IMR-90 (cell line): ENCODE results near the gene CDH16. TPM values are rescaled to one million over a fixed set of nuclear protein-coding genes. Genes with fewer than 3 reads are reported as not detected.

Source experiments
- ATAC-seq: fragments of 200-7000 bp; cut with Tn5 transposase; 2 replicates; pipeline ENCODE4 v1.9.1; 2020; ENCODE audit warnings: low read depth, mild to moderate bottlenecking, moderate library complexity
- BruUV-seq: library from RNA; stranded (reverse); fragments of 400-500 nt; replicated peaks from 2 replicates; lab custom pipeline; 2021; lab: Mats Ljungman, UMichigan
- CTCF ChIA-PET: fragments of 300-600 bp; formaldehyde crosslinking; extraction: SDS; loops from one replicate; lab custom pipeline; 2021; ENCODE audit warnings: antibody characterized with exemption; lab: Yijun Ruan, JAX
- POLR2A ChIA-PET: fragments of 300-600 bp; sonication (Branson Sonifier 250); formaldehyde crosslinking; loops from one replicate; lab custom pipeline; 2022; ENCODE audit warnings: antibody characterized with exemption; ENCODE audit not compliant: unreplicated experiment; lab: Charles Lee
- DNase-seq: peaks from one replicate; pipeline ENCODE4 v3.0.0; 2013
- H2AFZ ChIP-seq: replicated peaks from 2 replicates; pipeline ENCODE3; 2013; ENCODE audit warnings: low read length, mild to moderate bottlenecking; ENCODE audit not compliant: poor library complexity
- H2AK5ac ChIP-seq: 2 replicates; pipeline ENCODE4 v1.6.1; 2013; ENCODE audit warnings: low read depth, low read length, inconsistent platforms
- H2AK9ac ChIP-seq: replicated peaks from 2 replicates; pipeline ENCODE3; 2013; ENCODE audit warnings: mild to moderate bottlenecking, low read depth, low read length, moderate library complexity; ENCODE audit not compliant: poor library complexity
- H2BK120ac ChIP-seq: 2 replicates; pipeline ENCODE4 v1.6.1; 2013; ENCODE audit warnings: low read depth, low read length, inconsistent platforms
- H2BK15ac ChIP-seq: 3 replicates; pipeline ENCODE4 v1.6.1; 2013; ENCODE audit warnings: low read depth, low read length, inconsistent platforms
- H2BK20ac ChIP-seq: 2 replicates; pipeline ENCODE4 v1.6.1; 2013; ENCODE audit warnings: low read depth, mild to moderate bottlenecking, inconsistent platforms, low read length, moderate library complexity
- H2BK5ac ChIP-seq: 2 replicates; pipeline ENCODE4 v1.6.1; 2013; ENCODE audit warnings: mild to moderate bottlenecking, low read depth, low read length, inconsistent platforms; ENCODE audit not compliant: poor library complexity, severe bottlenecking
- H3K14ac ChIP-seq: replicated peaks from 2 replicates; pipeline ENCODE4 v1.6.1; 2013; ENCODE audit warnings: low read depth, low read length, inconsistent platforms
- H3K18ac ChIP-seq: 2 replicates; pipeline ENCODE4 v1.6.1; 2013; ENCODE audit warnings: low read depth, low read length, control low read depth
- H3K23ac ChIP-seq: 2 replicates; pipeline ENCODE4 v1.6.1; 2013; ENCODE audit warnings: low read depth, low read length, inconsistent platforms
- H3K27ac ChIP-seq: 2 replicates; pipeline ENCODE4 v1.5.1; 2013; ENCODE audit warnings: mild to moderate bottlenecking, control low read depth, low read length; ENCODE audit not compliant: insufficient read depth
- H3K27me3 ChIP-seq: 2 replicates; pipeline ENCODE4 v1.6.1; 2013; ENCODE audit warnings: low read length; ENCODE audit not compliant: control insufficient read depth, insufficient read depth
- H3K36me3 ChIP-seq: 2 replicates; pipeline ENCODE4 v1.6.1; 2013; ENCODE audit warnings: low read length, mixed read lengths; ENCODE audit not compliant: control insufficient read depth, insufficient read depth
- H3K4ac ChIP-seq: 2 replicates; pipeline ENCODE4 v1.6.1; 2013; ENCODE audit warnings: low read depth, low read length, inconsistent platforms
- H3K4me1 ChIP-seq: 2 replicates; pipeline ENCODE4 v1.6.1; 2013; ENCODE audit warnings: low read length, mixed read lengths; ENCODE audit not compliant: control insufficient read depth, insufficient read depth
- H3K4me2 ChIP-seq: 2 replicates; pipeline ENCODE4 v1.6.1; 2013; ENCODE audit warnings: low read depth, mild to moderate bottlenecking, control low read depth, low read length, moderate library complexity
- H3K4me3 ChIP-seq: 2 replicates; pipeline ENCODE4 v1.5.1; 2013; ENCODE audit warnings: low read depth, mild to moderate bottlenecking, control low read depth, low read length, moderate library complexity; ENCODE audit not compliant: insufficient read depth
- H3K56ac ChIP-seq: 2 replicates; pipeline ENCODE4 v1.6.1; 2013; ENCODE audit warnings: low read length, inconsistent platforms; ENCODE audit not compliant: insufficient read depth; ENCODE audit errors: extremely low read depth
- H3K79me1 ChIP-seq, 2 experiments: 2 replicates each; pipeline ENCODE4 v1.6.1; 2013; ENCODE audit warnings: low read length in 2 of 2, inconsistent platforms in 1 of 2, low read depth in 1 of 2
- H3K9ac ChIP-seq: 2 replicates; pipeline ENCODE4 v1.6.1; 2013; ENCODE audit warnings: low read depth, low read length, control low read depth
- H3K9me1 ChIP-seq: 2 replicates; pipeline ENCODE4 v1.6.1; 2013; ENCODE audit warnings: low read length, inconsistent platforms; ENCODE audit not compliant: insufficient read depth
- H3K9me3 ChIP-seq: 2 replicates; pipeline ENCODE4 v1.6.1; 2013; ENCODE audit warnings: low read length; ENCODE audit not compliant: control insufficient read depth, insufficient read depth
- H4K20me1 ChIP-seq: 2 replicates; pipeline ENCODE4 v1.6.1; 2013; ENCODE audit warnings: low read length, inconsistent platforms; ENCODE audit not compliant: insufficient read depth
- H4K5ac ChIP-seq: 2 replicates; pipeline ENCODE4 v1.6.1; 2013; ENCODE audit warnings: mild to moderate bottlenecking, low read depth, low read length, control low read depth
- H4K8ac ChIP-seq, 2 experiments: 2 replicates each; pipeline ENCODE4 v1.6.1; 2013; ENCODE audit warnings: low read depth in 2 of 2, low read length in 2 of 2, control low read depth in 1 of 2, inconsistent platforms in 1 of 2
- H4K91ac ChIP-seq: 2 replicates; pipeline ENCODE4 v1.6.1; 2013; ENCODE audit warnings: low read depth, low read length, inconsistent platforms; ENCODE audit not compliant: insufficient read depth
- BHLHE40 ChIP-seq: fragments of 150-350 bp; IDR thresholded peaks from 2 replicates; pipeline ENCODE4 v1.6.1; 2016; ENCODE audit warnings: mild to moderate bottlenecking, low read depth, low read length
- CEBPB ChIP-seq: IDR thresholded peaks from 2 replicates; pipeline ENCODE4 v1.6.1; 2012; ENCODE audit warnings: low read depth, low read length, improper control_type of control experiment
- CTCF ChIP-seq: conservative IDR thresholded peaks from 2 replicates; pipeline ENCODE4 v1.5.1; 2012; ENCODE audit warnings: mild to moderate bottlenecking, low read depth, low read length, improper control_type of control experiment
- ELK1 ChIP-seq: fragments of 150-350 bp; IDR thresholded peaks from 2 replicates; pipeline ENCODE4 v1.6.1; 2016; ENCODE audit warnings: low read depth, mild to moderate bottlenecking, low read length, moderate library complexity, borderline replicate concordance
- FOS ChIP-seq: fragments of 150-350 bp; IDR thresholded peaks from 2 replicates; pipeline ENCODE4 v1.6.1; 2016; ENCODE audit warnings: low read depth, low read length
- MAFK ChIP-seq: IDR thresholded peaks from 2 replicates; pipeline ENCODE4 v1.6.1; 2012; ENCODE audit warnings: low read depth, low read length, improper control_type of control experiment
- MAZ ChIP-seq: IDR thresholded peaks from 2 replicates; pipeline ENCODE4 v1.6.1; 2012; ENCODE audit warnings: low read depth, mild to moderate bottlenecking, low read length, improper control_type of control experiment, moderate library complexity, borderline replicate concordance
- MXI1 ChIP-seq: IDR thresholded peaks from 2 replicates; pipeline ENCODE4 v1.6.1; 2012; ENCODE audit warnings: low read depth, mild to moderate bottlenecking, low read length, moderate library complexity, borderline replicate concordance
- NFE2L2 ChIP-seq: fragments of 150-350 bp; IDR thresholded peaks from 2 replicates; pipeline ENCODE4 v1.6.1; 2016; ENCODE audit warnings: low read depth, mild to moderate bottlenecking, low read length
- POLR2A ChIP-seq: IDR thresholded peaks from 2 replicates; pipeline ENCODE4 v1.6.1; 2012; ENCODE audit warnings: mild to moderate bottlenecking, low read depth, low read length
- RAD21 ChIP-seq: IDR thresholded peaks from 2 replicates; pipeline ENCODE4 v1.6.1; 2012; ENCODE audit warnings: low read length, improper control_type of control experiment
- RCOR1 ChIP-seq: IDR thresholded peaks from 2 replicates; pipeline ENCODE4 v1.6.1; 2012; ENCODE audit warnings: mild to moderate bottlenecking, low read length, improper control_type of control experiment; ENCODE audit not compliant: insufficient replicate concordance
- RFX5 ChIP-seq: IDR thresholded peaks from 2 replicates; pipeline ENCODE4 v1.8.0; 2012; ENCODE audit warnings: low read depth, mild to moderate bottlenecking, low read length, moderate library complexity
- SMC3 ChIP-seq: fragments of 150-350 bp; IDR thresholded peaks from 2 replicates; pipeline ENCODE4 v1.6.1; 2016; ENCODE audit warnings: low read depth, mild to moderate bottlenecking, antibody characterized with exemption, low read length, moderate library complexity
- USF2 ChIP-seq: fragments of 150-350 bp; IDR thresholded peaks from 2 replicates; pipeline ENCODE4 v1.6.1; 2017; ENCODE audit warnings: mild to moderate bottlenecking, antibody characterized with exemption, low read length, low read depth
- WGBS, 2 experiments: methylation state at CpG; one replicate each; pipeline versions ENCODE4 v1.1.5 to v1.1.7; 2013; ENCODE audit warnings: missing lambda C conversion rate in 2 of 2; ENCODE audit not compliant: insufficient read length in 1 of 2; ENCODE audit errors: extremely low coverage in 2 of 2; 5-methylcytosine and 5-hydroxymethylcytosine counted together
- dilution Hi-C: fragments of 300-500 bp; cut with HindIII; formaldehyde crosslinking; loops from one replicate; pipeline ENCODE4 v1.14.3; 2018; ENCODE audit warnings: low sequenced_read_pairs; ENCODE audit not compliant: unreplicated experiment
- in situ Hi-C: fragments of 300-500 bp; cut with MboI; formaldehyde crosslinking; loops from 3 replicates; pipeline ENCODE4 v1.14.3; 2019; ENCODE audit warnings: low sequenced_read_pairs, inconsistent platforms, mixed read lengths
- intact Hi-C: fragments of 100-400 bp; cut with micrococcal nuclease; formaldehyde crosslinking; loops from 2 replicates; pipeline ENCODE4 v1.10.0; 2022
- polyA plus RNA-seq, 3 experiments: library from polyadenylated mRNA; depleted of rRNA; stranded (reverse); fragments of >200 nt; gene quantifications; 2 replicates each; pipeline ENCODE4 v1.2.3, GENCODE V29; 2012; ENCODE audit warnings: low replicate concordance in 1 of 3
- total RNA-seq: library from RNA; depleted of rRNA; stranded (reverse); fragments of >200 nt; gene quantifications from 2 replicates; pipeline ENCODE4 v1.2.3, GENCODE V29; 2012

Gene CDH16
- total and polyA plus RNA-seq, 2 of the 4 experiments (the other 2 are of a cell fraction), result not detected

- H4K91ac ChIP-seq, result no peak overlapping the region
- H3K36me3 ChIP-seq, result no peaks in the 10 kb centered on the region
- H2AK9ac ChIP-seq, result no peak overlapping the region
- H3K9me1 ChIP-seq, result no peaks in the 10 kb centered on the region
- no peak overlapping the region for H2BK15ac ChIP-seq
- TF ChIP-seq RCOR1 (no peak), MXI1 (no peak), BHLHE40 (no peak), MAZ (no peak), USF2 (no peak), FOS (no peak), CTCF (no peak), NFE2L2 (no peak), SMC3 (no peak), MAFK (no peak), POLR2A (no peak), RAD21 (no peak), CEBPB (no peak), RFX5 (no peak), ELK1 (no peak)
- H3K23ac ChIP-seq, result no peak overlapping the region
- H3K79me1 ChIP-seq, result no peaks in the 10 kb centered on the region
- H3K14ac ChIP-seq, result no peak overlapping the region
- H4K5ac ChIP-seq, result no peak overlapping the region
- no peaks in the 10 kb centered on the region for H4K20me1 ChIP-seq
- H4K8ac ChIP-seq, result no peak overlapping the region
- no peak overlapping the region for H2BK120ac ChIP-seq
- no peak for DNase-seq
- no peak overlapping the region for H3K4me2 ChIP-seq
- peaks cover 16% of the 10 kb centered on the region; the same call in 1 of the 2 replicates for H3K27me3 ChIP-seq
- H3K9ac ChIP-seq, result no peak overlapping the region
- no peak overlapping the region for H3K27ac ChIP-seq
- dilution Hi-C loops, result no loop called here
- no peak overlapping the region for H3K4me3 ChIP-seq
- ChIA-PET CTCF (no interaction called here), POLR2A (no interaction called here)
- in situ Hi-C loops, result no loop called here
- H2AK5ac ChIP-seq, result no peak overlapping the region
- ATAC-seq, result no peak
- BruUV-seq, result no TSS peak
- H3K9me3 ChIP-seq, result peaks cover 2% of the 10 kb centered on the region; the same call in 1 of the 2 replicates
- peaks cover 6% of the 10 kb centered on the region for H3K4me1 ChIP-seq
- H3K56ac ChIP-seq, result no peak overlapping the region
- no peak overlapping the region for H2BK20ac ChIP-seq
- no peak overlapping the region for H2BK5ac ChIP-seq
- intact Hi-C loops, result no loop called here
- no peak overlapping the region for H3K18ac ChIP-seq
- H3K4ac ChIP-seq, result no peak overlapping the region
- H2AFZ ChIP-seq, result no peak overlapping the region
- no CpG with 5 or more reads among the region's 2 CpGs for WGBS, 2 experiments
These were observed 31.8 kb upstream of the CDH16 start for GRCh38 chr16:66950437-66950836.
